Neutrophil (primary cell): ENCODE results near the gene NDUFB10.

Experiments used
- H3K27ac ChIP-seq: fragments of 200-600 bp; sonication (generic); 2 replicates; pipeline ENCODE4 v1.5.1; 2016; ENCODE audit warnings: mild to moderate bottlenecking, moderate library complexity
- H3K27me3 ChIP-seq: fragments of 200-600 bp; sonication (generic); 2 replicates; pipeline ENCODE4 v1.6.0; 2016; ENCODE audit warnings: mild to moderate bottlenecking
- H3K36me3 ChIP-seq: fragments of 200-600 bp; sonication (generic); 2 replicates; pipeline ENCODE4 v1.5.1; 2017
- H3K4me1 ChIP-seq, 2 experiments: fragments of 200-600 bp in 1 of 2; sonication (generic) in 1 of 2; 1 replicate in 1 of 2; 2 replicates in 1 of 2; pipeline versions ENCODE4 v1.5.1 to v1.6.1; 2013 to 2016; ENCODE audit warnings: low read depth in 1 of 2, low read length in 1 of 2, mild to moderate bottlenecking in 1 of 2, moderate library complexity in 1 of 2; ENCODE audit not compliant: control insufficient read depth in 1 of 2, insufficient read depth in 1 of 2
- H3K4me3 ChIP-seq, 2 experiments: fragments of 200-600 bp in 1 of 2; sonication (generic) in 1 of 2; 1 replicate in 1 of 2; 2 replicates in 1 of 2; pipeline ENCODE4 v1.5.1; 2013 to 2016; ENCODE audit warnings: low read depth in 1 of 2, low read length in 1 of 2, mild to moderate bottlenecking in 1 of 2, moderate library complexity in 1 of 2
- H3K9me3 ChIP-seq: fragments of 200-600 bp; sonication (generic); 2 replicates; pipeline ENCODE4 v1.5.1; 2016
- TF ChIP-seq, protein P1 (sequence below): fragments of 200-600 bp; sonication (generic); IDR thresholded peaks from 2 replicates; pipeline ENCODE4 v1.5.1; 2016; ENCODE audit warnings: antibody characterized with exemption

Gene NDUFB10

DNA sequence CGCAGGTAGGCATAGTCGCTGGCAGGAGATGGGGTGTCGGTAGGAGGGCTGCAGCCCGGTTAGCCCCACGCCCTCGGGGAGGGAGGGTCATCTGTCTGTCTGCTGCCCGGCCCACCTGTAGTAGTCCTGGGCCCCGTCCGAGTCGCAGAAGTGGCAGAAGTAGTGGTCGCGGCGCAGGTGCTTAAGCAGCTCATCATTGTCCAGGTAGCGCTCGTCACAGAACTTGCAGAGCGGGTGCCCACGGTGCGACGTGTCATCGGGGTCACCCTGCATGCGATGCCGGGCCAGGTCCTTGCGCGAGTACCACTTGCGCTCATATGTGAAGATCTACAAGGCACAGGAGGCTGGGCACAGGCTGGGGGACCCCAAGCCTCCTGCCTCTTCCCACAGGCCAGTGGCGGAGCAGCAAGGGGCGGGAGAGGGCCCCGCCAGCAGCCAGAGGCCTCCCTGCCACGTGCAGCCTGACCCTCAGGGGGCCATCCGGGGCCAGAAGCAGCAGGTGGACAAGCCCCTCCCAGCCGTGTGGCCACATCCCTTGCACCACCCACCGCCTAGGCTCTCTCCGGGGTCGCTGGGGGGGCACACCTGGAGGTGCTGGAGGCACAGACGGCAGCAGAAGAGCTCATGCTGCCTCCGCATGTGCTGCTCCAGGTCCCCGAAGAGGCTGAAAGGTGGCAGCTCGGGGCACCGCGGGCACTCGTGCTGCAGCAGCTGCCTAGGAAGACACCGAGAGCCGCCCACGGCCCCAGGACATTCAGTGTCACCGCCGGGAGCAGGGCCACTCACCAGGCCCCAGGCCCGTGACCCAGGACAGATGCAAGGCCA is 43.3 kb downstream of the NDUFB10 start:
- Histone ChIP-seq H3K27me3 (peaks cover 6% of the 10 kb centered on the region), H3K4me3 (no peak overlapping the region), H3K36me3 (peaks cover 56% of the 10 kb centered on the region), H3K9me3 (no peaks in the 10 kb centered on the region), H3K27ac (no peak overlapping the region), H3K4me1 (peaks cover 12 to 28% of the 10 kb centered on the region in 2 experiments)
- TF ChIP-seq, protein P1, sequence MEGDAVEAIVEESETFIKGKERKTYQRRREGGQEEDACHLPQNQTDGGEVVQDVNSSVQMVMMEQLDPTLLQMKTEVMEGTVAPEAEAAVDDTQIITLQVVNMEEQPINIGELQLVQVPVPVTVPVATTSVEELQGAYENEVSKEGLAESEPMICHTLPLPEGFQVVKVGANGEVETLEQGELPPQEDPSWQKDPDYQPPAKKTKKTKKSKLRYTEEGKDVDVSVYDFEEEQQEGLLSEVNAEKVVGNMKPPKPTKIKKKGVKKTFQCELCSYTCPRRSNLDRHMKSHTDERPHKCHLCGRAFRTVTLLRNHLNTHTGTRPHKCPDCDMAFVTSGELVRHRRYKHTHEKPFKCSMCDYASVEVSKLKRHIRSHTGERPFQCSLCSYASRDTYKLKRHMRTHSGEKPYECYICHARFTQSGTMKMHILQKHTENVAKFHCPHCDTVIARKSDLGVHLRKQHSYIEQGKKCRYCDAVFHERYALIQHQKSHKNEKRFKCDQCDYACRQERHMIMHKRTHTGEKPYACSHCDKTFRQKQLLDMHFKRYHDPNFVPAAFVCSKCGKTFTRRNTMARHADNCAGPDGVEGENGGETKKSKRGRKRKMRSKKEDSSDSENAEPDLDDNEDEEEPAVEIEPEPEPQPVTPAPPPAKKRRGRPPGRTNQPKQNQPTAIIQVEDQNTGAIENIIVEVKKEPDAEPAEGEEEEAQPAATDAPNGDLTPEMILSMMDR = no peak

DNA sequence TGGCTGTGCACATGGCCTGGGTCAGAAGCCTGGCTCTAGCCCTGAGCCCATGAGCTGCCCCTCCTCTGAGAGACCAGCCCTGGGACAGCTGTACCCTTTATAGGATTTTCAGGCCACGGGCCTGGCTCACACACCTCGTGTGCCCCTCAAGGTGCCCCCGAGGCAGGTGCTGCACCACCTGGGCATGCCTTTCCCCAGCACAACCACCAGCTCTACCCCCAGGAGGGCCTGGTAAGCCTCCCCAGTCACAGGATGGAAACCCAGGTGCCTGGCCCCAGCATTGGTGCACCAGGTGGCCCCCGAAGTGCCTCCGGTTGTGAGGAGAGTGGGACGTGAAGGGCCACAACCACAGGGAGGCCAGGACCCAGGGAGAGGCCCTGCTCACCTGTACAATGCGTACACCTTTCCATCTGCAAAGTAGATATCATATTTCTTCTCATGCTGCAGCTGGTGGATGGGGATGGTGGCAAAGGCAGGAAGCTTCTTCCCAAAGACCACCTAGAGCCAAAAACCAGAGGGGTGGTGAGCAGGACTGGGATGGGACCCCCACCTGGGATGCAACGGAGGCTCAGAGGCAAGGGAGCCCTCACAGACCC is 44.0 kb downstream of the NDUFB10 start:
- TF ChIP-seq, protein P1 = no peak
- Histone ChIP-seq H3K27ac (no peak overlapping the region), H3K4me3 (no peak overlapping the region), H3K36me3 (peaks cover 49% of the 10 kb centered on the region), H3K9me3 (no peaks in the 10 kb centered on the region), H3K4me1 (peaks cover 19 to 35% of the 10 kb centered on the region in 2 experiments), H3K27me3 (peaks cover 6% of the 10 kb centered on the region)

DNA sequence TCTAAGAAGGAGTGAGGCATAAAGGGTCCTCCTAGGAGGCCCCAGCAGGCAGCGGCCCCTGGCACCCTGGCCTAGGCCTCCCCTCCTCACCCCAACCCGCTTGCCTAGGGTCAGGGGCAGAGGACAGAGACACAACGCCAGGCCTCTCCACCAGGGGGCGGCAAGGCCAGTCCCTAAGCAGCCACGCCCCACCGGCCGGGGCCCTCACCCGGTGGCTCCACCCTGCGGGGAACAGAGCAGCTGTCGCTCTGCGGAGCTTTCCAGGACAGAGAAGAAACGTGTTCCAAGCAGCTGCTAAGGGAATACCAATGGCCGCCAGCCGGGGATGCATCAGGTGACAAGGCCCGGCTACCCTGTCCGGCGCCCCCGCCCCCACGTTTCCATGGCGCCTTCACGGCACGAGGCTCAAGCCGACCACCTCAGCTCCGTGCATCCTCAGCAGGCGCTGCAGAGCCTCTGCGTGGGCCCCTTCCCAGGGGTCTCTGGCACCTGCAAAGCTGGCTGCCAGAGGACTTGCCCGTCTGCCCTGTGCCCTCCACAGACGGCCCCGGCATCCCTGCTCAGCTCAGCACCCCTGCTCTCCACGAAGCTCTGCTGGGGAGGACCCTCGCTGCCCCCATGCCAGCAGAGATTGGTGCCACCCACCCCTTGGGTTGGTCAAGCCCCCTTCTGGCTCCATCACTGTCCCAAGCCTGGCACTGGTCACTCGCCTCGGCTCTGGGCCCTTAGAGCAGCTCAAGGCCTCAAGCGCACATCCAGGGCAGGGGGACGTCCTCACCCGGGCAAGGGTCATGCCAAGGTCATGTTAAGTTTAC is 44.7 kb downstream of the NDUFB10 start:
- H3K27ac ChIP-seq = no peak overlapping the region
- no peaks in the 10 kb centered on the region for H3K9me3 ChIP-seq
- TF ChIP-seq, protein P1 = peak; percentile 82
- H3K4me1 ChIP-seq = peaks cover 26 to 42% of the 10 kb centered on the region in 2 experiments
- H3K4me3 ChIP-seq = peak overlapping the region in 1 of 2 experiments; percentile 39
- H3K27me3 ChIP-seq = peaks cover 6% of the 10 kb centered on the region
- peaks cover 42% of the 10 kb centered on the region for H3K36me3 ChIP-seq

DNA sequence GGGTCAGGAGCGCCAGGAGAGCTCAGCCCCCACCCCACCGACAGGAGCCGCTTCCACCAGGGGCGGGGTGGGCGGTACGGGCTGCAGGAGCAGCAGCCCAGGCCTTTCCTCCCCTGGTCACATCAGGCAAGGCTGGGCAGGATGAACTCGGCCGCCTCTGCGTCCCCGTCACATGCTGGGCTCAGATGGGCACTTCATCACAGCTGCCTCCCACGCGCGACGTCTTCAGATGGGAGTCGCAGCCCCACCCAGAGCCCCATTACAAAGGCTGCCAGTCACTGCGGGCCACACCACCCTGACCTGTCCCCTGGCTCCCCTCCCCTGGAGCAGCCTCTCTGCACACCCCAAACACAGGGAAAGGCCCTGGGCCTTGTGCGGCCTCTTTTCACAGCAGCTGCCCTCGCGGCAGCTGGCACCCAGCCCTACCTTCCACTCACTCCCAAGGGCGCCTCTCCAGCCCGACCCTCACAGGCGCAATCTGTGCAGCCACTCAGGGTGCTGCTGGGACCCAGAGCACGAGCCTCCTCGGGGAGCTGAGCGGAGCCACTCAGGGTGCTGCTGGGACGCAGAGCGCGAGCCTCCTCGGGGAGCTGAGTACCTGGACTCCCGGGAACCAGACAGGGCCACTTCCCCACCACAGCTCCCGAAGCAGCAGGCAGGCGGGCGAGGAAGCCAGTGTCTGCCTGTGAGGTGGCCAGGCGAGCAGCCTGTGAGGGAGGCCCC is 45.6 kb downstream of the NDUFB10 start:
- H3K4me3 ChIP-seq = no peak overlapping the region
- peaks cover 30 to 47% of the 10 kb centered on the region in 2 experiments for H3K4me1 ChIP-seq
- H3K36me3 ChIP-seq = peaks cover 33% of the 10 kb centered on the region
- H3K9me3 ChIP-seq = no peaks in the 10 kb centered on the region
- H3K27ac ChIP-seq = no peak overlapping the region
- TF ChIP-seq, protein P1 = no peak
- H3K27me3 ChIP-seq = peaks cover 6% of the 10 kb centered on the region

DNA sequence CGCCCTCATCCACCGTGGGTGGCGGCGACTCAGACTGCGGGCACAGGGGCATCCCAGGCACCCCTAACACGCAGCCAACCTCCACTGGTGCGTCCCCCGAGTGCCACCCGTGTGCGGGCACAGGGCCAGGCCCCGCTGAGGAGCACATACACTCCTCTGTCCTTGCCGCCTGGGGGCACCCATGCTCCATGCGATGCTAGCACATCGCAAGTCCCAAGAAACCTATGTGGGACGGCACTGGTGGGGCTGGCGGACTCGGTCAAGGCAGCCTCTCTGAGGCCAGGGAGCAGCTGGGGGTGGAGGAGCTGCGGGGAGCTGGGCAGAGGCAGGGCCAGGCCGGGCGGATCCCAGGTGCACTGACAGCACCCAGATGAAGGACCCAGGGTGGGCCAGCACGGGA is 46.3 kb downstream of the NDUFB10 start:
- no peak overlapping the region for H3K27ac ChIP-seq
- peaks cover 36 to 52% of the 10 kb centered on the region in 2 experiments for H3K4me1 ChIP-seq
- H3K27me3 ChIP-seq = peaks cover 6% of the 10 kb centered on the region
- H3K9me3 ChIP-seq = no peaks in the 10 kb centered on the region
- H3K4me3 ChIP-seq = no peak overlapping the region
- TF ChIP-seq, protein P1 = no peak
- H3K36me3 ChIP-seq = peaks cover 27% of the 10 kb centered on the region
